HG02642 (cell line): ENCODE results near the gene RABGAP1L.
"Not testable (repeated sequence)": the region's sequence is repeated elsewhere in the genome, so short reads cannot be mapped to it uniquely, and the experiment has no call there.

Experiments
- ATAC-seq: cut with Tn5 transposase; IDR thresholded peaks from one replicate; pipeline ENCODE4 v1.9.1; 2021; ENCODE audit warnings: mild to moderate bottlenecking; ENCODE audit not compliant: unreplicated experiment, poor library complexity

Gene RABGAP1L

DNA sequence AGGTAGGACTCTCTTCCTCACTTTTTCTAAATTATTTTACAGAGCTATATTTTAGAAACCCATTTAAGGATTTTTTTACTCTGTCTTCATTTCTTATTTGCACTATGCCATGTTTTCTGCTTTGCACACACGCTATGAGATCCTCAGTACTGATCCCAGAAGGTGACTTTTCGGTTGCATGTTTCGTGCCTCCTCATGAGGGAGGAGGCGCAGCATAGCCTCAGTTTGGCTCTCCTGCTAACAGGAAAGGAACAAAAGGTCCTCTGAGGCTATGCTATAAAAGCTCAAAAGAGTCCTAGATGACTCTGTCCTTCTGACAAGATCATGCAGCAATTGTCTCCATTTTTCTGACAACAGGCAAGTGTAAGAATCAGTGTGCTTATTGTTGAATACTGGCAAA, 478.2 kb downstream of the RABGAP1L start:
- no peak for ATAC-seq

DNA sequence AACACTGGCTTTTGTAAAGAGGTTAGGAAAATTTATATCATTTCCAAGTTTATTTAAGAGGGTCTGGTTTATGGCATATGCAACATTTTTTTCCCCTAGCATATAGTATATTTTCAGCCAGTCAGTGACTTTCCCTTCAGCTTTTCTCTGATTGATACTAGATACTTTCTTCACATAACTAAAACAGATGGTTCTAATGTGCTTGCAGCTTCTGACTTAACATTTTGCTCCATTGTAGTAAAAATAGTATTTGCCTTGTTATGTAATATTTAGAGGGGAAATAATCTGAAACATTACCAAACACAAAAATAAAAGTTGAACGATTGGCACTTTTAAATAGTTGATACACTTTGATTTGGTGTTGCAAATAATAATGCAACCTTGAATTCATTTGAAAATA, 480.1 kb downstream of the RABGAP1L start:
- no peak for ATAC-seq

DNA sequence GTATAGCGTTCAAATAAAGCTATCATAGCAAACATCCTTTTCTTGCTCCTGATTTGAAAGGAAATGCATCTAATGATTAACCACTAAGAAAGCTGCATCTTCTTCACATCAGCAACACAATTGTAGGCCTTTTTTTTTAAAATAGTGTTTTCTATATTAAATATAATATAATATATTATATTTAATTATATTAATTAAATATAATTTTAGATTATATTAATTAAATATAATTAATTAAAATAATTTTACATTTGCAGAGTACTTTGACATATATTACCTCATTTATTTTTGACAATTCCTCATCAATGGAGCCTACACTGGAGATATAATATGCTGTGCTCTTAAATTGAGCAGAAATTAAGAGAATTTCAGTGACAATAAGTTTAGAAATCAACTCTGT, 481.5 kb downstream of the RABGAP1L start:
- ATAC-seq: no peak

DNA sequence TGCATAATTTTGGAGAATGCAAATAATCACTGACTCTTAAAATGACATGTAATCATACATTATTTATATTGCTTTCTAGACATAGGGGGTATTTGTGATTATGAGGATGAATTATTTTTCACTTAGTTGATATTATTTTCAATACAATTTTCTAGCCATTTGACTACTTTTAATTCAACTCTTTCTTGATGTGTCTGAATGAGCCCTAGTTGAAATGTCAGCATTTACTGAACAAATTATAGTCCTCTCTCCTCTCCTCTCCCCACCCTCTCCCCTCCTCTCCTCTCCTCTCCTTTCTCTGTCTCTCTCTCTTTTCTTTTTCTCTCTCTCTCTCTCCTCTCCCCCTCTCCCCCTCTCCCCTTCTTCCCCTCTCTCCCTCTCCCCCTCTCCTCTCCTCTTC, 483.1 kb downstream of the RABGAP1L start:
- no peak for ATAC-seq

DNA sequence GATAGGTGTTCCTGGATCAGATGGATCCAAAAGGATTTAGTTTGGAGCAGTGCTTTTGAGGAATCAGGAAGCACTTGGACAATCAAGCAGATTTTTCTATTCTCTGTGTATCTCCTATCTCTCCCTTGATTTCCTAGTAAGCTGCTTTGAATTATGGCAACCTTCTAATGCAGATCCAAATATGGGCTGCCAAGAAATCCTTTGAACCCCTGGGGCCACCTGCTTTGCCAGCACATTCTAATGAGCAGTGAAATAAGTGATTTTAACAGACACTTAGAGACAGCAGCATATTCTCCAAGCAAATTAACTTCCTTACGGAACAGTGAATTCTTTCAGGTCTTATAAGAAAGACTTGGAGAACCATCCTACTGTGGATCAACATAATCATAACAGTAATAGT, 483.9 kb downstream of the RABGAP1L start:
- ATAC-seq: no peak

DNA sequence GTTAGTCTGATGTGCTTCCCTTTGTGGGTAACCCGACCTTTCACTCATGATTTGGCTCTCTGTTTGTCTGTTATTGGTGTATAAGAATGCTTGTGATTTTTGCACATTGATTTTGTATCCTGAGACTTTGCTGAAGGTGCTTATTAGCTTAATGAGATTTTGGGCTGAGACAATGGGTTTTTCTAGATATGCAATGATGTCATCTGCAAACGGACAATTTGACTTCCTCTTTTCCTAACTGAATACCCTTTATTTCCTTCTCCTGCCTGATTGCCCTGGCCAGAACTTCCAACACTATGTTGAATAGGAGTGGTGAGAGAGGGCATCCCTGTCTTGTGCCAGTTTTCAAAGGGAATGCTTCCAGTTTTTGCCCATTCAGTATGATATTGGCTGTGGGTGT, 490.3 kb downstream of the RABGAP1L start:
- not testable (repeated sequence) for ATAC-seq

DNA sequence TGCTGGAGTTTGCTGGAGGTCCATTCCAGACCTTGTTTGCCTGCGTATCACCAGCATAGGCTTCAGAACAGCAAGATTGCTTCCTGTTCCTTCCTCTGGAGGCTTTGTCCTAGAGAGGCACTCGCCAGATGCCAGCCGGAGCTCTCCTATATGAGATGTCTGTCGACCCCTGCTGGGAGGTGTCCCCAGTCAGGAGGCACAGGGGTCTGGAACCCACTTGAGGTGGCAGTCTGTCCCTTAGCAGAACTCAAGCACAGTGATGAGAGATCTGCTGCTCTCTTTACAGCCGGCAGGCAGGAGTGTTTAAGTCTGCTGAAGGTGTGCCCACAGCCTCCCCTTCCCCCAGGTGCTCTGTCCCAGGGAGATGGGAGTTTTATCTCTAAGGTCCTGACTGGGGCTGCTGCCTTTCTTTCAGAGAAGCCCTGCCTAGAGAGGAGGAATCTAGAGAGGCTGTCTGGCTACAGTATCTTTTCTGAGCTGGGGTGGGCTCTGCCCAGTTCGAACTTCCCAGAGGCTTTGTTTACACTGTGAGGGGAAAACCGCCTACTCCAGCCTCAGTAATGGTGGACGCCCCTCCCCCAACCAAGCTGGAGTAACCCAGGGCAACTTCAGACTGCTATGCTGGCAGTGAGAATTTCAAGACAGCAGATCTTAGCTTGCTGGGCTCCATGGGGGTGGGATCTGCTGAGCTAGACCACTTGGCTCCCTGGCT, 493.4 kb downstream of the RABGAP1L start:
- no peak for ATAC-seq

DNA sequence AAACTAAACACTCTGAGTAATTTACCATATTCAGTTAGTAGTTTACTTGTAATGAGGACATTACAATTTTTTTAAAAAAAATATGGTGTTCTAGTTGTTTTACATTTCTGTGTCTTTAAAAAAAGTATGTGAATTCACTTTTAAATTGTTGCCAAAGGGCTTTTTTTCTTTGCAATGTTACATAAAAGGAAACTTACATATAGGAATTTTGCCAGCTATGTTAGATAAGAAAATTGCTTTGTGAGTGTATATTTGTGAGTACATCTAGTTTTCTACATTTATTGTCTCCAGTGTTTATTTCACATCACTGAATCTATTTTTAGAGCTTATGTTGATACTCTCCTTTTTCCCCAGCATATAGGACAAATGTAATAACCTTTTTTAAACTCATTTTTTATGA, 495.2 kb downstream of the RABGAP1L start:
- ATAC-seq: no peak

DNA sequence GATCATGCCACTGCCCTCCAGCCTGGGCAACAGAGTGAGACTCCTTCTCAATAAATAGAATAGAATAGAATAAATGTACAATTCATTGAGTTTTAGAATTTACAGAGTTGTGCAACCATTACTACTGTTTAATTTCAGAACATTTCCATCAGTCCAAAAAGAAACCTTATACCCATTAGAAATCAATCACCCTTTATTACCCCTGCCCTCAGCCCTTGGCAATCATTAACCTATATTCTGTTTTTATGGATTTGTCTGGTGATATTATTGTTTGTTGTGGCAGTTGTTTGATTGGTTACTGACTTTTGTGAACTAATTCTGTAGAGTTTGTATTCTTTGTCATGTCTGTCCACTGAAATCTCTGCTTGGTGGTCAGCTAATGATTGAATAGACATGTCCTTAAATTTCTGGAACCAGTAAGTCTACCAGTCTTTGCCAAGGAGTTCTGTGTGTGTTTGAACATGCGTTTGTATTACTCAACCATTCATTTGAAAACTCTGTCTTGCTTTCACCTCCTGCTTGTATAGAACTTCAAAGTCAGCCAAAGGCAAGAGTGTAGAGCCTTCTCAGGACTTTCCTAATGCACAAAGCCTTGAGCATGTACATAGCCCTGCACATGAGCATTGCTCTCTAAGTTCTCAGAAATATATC, 497.2 kb downstream of the RABGAP1L start:
- no peak for ATAC-seq

DNA sequence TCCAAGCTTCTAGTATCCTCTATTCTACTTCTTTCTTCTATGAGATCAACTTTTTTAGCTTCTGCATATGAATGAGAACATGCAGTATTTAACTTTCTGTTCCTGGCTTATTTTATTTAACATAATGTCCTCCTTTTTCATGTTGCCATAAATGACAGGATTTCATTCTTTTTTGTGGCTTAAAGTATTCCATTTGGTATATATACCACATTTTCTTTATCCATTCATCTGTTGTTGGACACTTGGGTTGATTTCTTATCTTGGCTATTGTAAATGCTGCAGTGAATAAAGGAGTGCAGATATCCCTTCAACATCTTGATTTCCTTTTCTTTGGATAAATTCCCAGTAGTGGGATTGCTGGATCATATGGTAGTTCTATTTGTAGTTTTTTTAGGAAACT, 498.1 kb downstream of the RABGAP1L start:
- ATAC-seq: no peak

DNA sequence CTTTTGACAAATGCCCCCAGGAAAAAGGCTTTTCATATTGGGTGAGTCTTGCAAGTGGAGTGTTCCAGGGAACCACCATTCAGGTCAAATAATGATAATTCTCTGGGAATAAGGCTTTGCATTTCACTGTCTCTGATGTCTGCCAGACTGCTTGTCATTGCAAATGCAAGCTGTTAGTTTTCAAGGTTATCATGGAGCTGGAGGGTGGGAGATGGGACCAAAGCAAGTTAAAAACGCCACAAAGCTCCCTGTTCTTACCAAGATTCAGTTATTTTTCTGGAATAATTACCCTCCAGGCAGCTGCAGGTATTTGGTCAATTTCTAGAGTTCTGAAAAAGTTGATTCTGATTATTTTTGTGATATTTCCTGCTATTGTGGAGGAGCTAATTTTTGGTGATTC, 498.6 kb downstream of the RABGAP1L start:
- ATAC-seq: no peak

DNA sequence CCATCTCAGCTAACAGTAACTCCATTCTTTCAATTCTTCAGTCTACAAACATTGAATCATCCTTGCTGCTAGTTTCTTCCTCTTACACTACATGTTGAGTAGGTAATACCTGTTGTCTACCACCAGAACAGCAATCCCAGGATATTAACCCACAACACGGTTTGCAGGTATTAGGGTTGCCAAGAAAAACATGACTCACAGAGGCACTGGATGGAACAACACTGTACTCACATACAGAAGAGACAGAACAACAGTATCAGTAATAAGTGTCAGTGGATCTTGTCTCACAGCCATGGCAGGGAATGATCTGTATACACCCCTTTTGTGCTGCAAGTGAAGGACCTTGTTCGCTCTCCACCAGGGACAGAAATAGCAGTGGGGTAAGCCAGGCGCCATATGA, 500.5 kb downstream of the RABGAP1L start:
- no peak for ATAC-seq

DNA sequence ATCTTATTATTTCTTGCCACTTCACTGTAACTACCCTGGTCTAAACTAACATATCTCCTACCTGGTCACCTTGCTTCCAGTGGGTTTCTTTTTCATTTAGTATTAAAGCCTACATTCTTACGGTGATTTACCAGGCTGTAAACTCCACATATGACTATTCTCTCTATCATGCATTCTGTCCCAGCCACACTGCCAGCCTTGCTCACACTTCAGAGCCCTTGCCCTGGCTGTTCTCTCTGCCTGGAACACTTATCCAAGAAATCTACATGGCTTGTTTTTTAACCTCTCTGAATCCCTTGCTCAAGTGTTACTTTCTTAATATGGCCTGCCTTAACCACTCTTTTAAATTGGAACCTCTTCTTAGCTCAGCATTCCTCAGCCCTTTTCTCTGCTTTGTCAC, 501.2 kb downstream of the RABGAP1L start:
- no peak for ATAC-seq

DNA sequence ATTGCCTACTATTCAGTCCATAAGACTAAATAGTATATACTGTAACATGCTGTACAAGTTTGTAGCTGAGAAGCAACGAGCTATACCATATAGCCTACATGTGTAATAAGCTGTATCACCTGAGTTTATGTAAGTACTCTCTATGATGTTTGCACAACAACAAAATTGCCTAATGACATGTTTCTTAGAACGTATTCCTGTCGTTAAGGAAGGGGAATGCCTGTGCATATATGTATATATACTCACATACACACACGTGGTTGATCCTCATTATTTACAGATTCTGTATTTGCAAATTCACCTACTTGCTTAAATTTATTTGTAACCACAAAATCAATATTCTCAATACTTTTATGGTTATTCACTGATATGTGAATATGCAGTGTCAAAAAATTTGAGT, 504.0 kb downstream of the RABGAP1L start:
- no peak for ATAC-seq

DNA sequence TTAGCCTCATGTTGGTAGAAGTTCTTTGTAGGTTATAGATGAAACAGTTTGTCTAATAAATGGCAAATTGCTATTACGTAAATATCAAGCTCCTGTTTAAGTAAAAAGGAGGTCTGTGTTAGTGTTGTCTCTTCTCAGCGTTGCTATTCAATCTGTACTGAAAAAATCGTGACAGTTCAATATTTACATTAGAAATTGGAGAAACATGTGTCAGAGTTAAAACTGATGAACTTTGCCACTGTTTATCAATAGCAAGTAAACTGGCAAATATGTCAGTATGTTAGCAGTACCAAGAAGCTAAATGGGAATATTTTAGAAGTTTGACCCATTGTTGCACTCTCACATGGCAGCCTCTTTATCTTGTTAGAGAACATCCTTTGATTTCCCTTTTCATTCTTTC, 506.9 kb downstream of the RABGAP1L start:
- ATAC-seq: no peak

DNA sequence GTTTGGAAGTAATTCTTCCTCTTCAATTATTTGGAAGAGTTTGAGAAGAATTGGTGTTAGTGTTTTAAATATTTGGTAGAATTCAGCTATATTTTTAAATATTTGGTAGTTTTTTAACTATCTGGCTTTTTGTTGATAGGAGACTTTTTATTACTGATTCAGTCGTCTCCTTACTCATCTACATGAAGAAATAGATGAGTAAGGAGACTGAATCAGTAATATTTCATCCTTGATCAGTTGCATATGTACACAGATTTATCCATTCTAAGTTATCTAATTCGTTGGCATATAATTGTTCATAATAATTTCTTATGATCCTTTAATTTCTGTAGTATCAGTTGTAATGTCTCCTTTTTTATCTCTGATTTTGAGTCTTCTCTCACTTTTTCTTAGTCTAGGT, 512.5 kb downstream of the RABGAP1L start:
- ATAC-seq: no peak

DNA sequence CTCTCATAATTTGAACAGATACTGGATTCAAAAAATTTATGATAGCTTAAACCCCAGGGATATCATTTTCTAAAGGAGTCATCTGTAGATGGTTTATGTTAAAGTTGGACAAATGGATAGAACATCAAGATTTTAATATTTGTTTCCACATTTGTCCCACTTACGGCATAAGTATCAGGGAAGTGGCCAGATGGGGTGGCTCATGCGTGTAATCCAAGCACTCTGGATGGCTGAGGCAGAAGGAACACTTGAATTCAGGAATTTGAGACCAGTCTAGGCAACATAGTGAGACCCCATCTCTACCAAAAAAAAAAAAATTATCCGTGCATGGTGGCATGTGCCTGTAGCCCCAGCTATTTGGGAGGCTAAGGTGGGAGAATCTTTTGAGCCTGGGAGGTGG, 517.5 kb downstream of the RABGAP1L start:
- ATAC-seq: no peak

DNA sequence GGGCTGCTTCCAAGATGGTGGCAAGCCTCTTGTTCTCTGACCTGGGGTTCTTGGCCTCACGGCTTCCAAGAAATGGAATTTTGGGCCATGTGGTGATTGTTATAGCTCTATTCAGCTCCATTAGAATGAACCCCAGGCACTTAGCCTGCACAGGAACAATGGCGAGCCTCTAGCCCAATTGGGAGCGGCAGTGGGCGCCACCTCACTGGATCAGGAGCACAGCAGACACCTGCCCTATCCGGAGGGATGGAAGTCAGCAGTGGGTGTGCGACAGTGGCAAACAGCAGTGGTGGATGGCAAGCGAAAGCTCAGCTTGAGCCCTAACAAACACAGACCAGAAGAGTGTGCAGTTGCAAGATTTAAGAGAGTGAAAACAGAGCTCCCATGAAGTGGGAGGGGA, 519.3 kb downstream of the RABGAP1L start:
- no peak for ATAC-seq

DNA sequence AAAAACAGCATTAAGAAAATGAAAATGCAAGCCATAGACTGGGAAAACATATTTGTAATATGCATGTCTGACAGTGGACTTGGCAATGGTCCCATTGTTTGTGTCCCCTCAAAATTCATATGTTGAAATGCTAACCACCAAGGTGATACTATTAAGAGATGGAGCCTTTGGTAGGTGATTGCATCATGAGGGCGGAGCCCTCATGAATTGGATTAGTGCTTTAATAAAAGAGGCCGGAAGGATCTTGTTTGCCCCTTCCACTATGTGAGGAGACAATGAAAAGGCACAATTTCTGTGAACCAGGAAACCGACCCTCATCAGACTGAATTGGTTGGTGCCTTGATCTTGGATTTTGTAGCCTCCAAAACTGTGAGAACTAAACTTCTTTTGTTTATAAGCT, 520.8 kb downstream of the RABGAP1L start:
- ATAC-seq: no peak

DNA sequence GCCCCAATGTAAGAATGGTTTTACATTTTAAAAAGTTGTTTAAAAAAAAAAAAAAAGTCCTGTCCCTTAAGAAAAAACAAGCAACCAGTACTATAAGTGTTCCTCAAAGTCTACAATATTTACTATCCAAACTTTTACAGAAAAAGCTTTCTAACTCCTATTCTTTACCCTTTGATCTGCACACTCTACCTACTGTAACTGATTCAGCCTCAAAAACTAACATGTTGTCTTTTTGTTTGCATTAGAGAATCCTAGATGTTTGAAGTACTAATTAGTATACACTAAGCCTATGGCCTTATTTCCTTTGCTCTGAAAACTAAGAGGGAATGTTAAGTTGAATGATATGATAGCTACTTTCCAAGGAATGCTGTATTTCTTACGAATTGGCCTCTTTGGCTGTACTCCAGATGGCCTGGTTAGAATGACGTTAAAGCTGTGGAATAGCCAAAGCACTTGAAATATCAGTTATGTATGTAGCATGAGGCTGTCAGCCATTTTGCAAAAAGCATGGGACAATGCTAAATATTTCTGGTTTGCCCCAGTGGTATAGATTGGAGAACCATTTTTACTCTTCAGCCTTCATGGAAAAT, 523.2 kb downstream of the RABGAP1L start:
- no peak for ATAC-seq

DNA sequence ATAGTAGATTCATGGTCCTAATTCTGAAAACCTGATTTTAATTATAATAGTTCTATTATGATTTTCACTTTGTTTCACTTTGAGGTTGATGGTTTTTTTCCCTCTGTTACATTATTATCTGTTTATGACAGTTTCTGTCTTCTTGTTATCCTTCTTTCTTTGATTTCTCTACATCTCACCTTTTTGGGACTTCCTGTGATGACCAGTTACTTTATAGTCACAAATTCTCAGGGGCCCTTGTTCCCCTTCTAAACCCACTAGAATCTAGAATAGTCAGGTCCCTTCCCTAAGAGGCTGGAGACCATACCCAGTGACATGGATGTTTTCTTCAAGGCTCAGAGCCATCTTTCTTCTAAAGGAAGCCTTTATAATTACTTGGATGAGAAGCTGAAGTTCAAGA, 526.9 kb downstream of the RABGAP1L start:
- no peak for ATAC-seq

DNA sequence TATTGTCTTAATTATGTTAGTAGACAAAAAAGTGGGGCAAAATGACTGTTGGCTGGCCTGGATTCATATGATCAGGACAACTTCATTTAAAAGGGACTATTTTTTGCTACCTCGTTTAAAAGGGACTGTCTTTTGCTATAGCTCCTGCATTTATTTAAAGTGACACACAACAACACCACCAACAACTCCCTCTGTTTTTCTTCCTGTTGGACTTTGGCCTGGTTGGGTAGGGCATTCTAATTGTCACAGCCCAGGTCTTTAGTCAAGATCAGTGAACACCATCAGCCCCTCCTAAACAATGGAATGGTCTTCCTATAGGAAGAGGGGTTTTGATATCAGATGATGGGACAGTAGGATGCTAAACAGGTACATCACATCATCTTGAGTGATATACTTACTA, 530.2 kb downstream of the RABGAP1L start:
- no peak for ATAC-seq
